SK-N-SH (cell line): ENCODE data around the gene LRRK2. TPM values are rescaled to one million over a fixed set of nuclear protein-coding genes. Genes with fewer than 3 reads are reported as not detected.

Experiments
- CTCF ChIA-PET: fragments of 300-600, 350-600 bp; formaldehyde crosslinking; extraction: SDS; loops from one replicate; lab custom pipeline; 2021; lab: Yijun Ruan, JAX
- POLR2A ChIA-PET: fragments of 350-600 bp; sonication (Branson Sonifier 250); formaldehyde crosslinking; extraction: SDS; loops from one replicate; lab custom pipeline; 2020; ENCODE audit warnings: antibody characterized with exemption, inconsistent platforms; lab: Yijun Ruan, JAX
- DNase-seq: peaks from one replicate; pipeline ENCODE4 v3.0.0; 2012
- H2AFZ ChIP-seq: fragments of 200-600 bp; sonication (generic); 2 replicates; pipeline ENCODE4 v1.8.1; 2016; ENCODE audit warnings: antibody characterized with exemption, mild to moderate bottlenecking, low read depth
- H3F3A ChIP-seq: fragments of 200-600 bp; sonication (generic); replicated peaks from 2 replicates; pipeline ENCODE3; 2016; ENCODE audit warnings: antibody characterized with exemption, mild to moderate bottlenecking; ENCODE audit not compliant: insufficient read depth
- H3K27ac ChIP-seq, 2 experiments: fragments of 200-500 bp in 1 of 2; fragments of 200-600 bp in 1 of 2; sonication (Bioruptor generic) in 1 of 2; sonication (generic), shearing (Covaris generic) in 1 of 2; 2 replicates each; pipeline versions ENCODE4 v1.5.1 to v1.6.1; 2014 to 2016; ENCODE audit warnings: low read depth in 2 of 2, inconsistent platforms in 1 of 2, low read length in 1 of 2, mild to moderate bottlenecking in 1 of 2, mixed read lengths in 1 of 2
- H3K27me3 ChIP-seq: fragments of 200-600 bp; sonication (generic), shearing (Covaris generic); 2 replicates; pipeline ENCODE4 v1.6.1; 2016; ENCODE audit warnings: mixed run types; ENCODE audit not compliant: insufficient read depth
- H3K36me3 ChIP-seq, 2 experiments: fragments of 200-500 bp in 1 of 2; fragments of 200-600 bp in 1 of 2; sonication (Bioruptor generic) in 1 of 2; sonication (generic) in 1 of 2; replicated peaks in 1 of 2; 2 replicates each; pipeline versions ENCODE3 to v1.5.1; 2014 to 2016; ENCODE audit warnings: low read length in 1 of 2, mild to moderate bottlenecking in 1 of 2; ENCODE audit not compliant: insufficient read depth in 2 of 2, control insufficient read depth in 1 of 2
- H3K4me1 ChIP-seq, 2 experiments: fragments of 200-500 bp in 1 of 2; fragments of 200-600 bp in 1 of 2; sonication (Bioruptor generic) in 1 of 2; sonication (generic), shearing (Covaris generic) in 1 of 2; 2 replicates each; pipeline versions ENCODE4 v1.5.1 to v1.6.1; 2014 to 2016; ENCODE audit warnings: low read depth in 1 of 2, low read length in 1 of 2, mixed run types in 1 of 2; ENCODE audit not compliant: insufficient read depth in 2 of 2, control insufficient read depth in 1 of 2
- H3K4me2 ChIP-seq: fragments of 200-600 bp; sonication (generic), shearing (Covaris generic); 2 replicates; pipeline ENCODE4 v1.6.1; 2017; ENCODE audit warnings: mixed run types
- H3K4me3 ChIP-seq, 2 experiments: fragments of 200-500 bp in 1 of 2; fragments of 200-600 bp in 1 of 2; sonication (Bioruptor generic) in 1 of 2; sonication (generic), shearing (Covaris generic) in 1 of 2; 2 replicates each; pipeline versions ENCODE4 v1.5.1 to v1.8.1; 2014 to 2016; ENCODE audit warnings: low read depth in 2 of 2, inconsistent platforms in 1 of 2, low read length in 1 of 2, mild to moderate bottlenecking in 1 of 2, mixed read lengths in 1 of 2, moderate library complexity in 1 of 2
- H3K79me2 ChIP-seq: fragments of 200-600 bp; sonication (generic); 2 replicates; pipeline ENCODE4 v1.8.1; 2017; ENCODE audit warnings: mild to moderate bottlenecking; ENCODE audit not compliant: insufficient read depth
- H3K9ac ChIP-seq: fragments of 200-600 bp; sonication (generic); 2 replicates; pipeline ENCODE4 v1.6.1; 2017; ENCODE audit warnings: mixed run types
- H3K9me2 ChIP-seq: fragments of 200-600 bp; sonication (generic); 2 replicates; pipeline ENCODE4 v1.6.1; 2017; ENCODE audit warnings: mixed run types
- H3K9me3 ChIP-seq: fragments of 200-600 bp; sonication (generic); 2 replicates; pipeline ENCODE4 v1.6.1; 2017; ENCODE audit warnings: mixed run types, mild to moderate bottlenecking, moderate library complexity
- H4K20me1 ChIP-seq: fragments of 200-600 bp; sonication (generic); 2 replicates; pipeline ENCODE4 v1.6.1; 2017; ENCODE audit warnings: mild to moderate bottlenecking, mixed run types; ENCODE audit not compliant: insufficient read depth
- ELF1 ChIP-seq: IDR thresholded peaks from 2 replicates; pipeline ENCODE4 v1.4.0; 2012
- FOXM1 ChIP-seq: IDR thresholded peaks from 2 replicates; pipeline ENCODE4 v1.4.0; 2012; ENCODE audit warnings: low read depth, mild to moderate bottlenecking
- IRF3 ChIP-seq: fragments of 150-350 bp; IDR thresholded peaks from 2 replicates; pipeline ENCODE4 v1.6.1; 2016; ENCODE audit warnings: mild to moderate bottlenecking, low read depth, low read length
- MXI1 ChIP-seq: IDR thresholded peaks from 2 replicates; pipeline ENCODE4 v1.6.1; 2012; ENCODE audit warnings: mild to moderate bottlenecking, low read depth, low read length, improper control_type of control experiment
- NRF1 ChIP-seq: IDR thresholded peaks from 2 replicates; pipeline ENCODE4 v1.6.1; 2012; ENCODE audit warnings: low read depth, mild to moderate bottlenecking, low read length
- POLR2AphosphoS5 ChIP-seq: IDR thresholded peaks from 2 replicates; pipeline ENCODE4 v1.6.1; 2012; ENCODE audit warnings: low read depth, low read length
- RAD21 ChIP-seq: IDR thresholded peaks from 2 replicates; pipeline ENCODE4 v1.6.1; 2012; ENCODE audit warnings: mild to moderate bottlenecking, low read length
- RCOR1 ChIP-seq: fragments of 150-350 bp; IDR thresholded peaks from 2 replicates; pipeline ENCODE4 v1.6.1; 2017; ENCODE audit warnings: antibody characterized with exemption, low read length
- SIN3A ChIP-seq: IDR thresholded peaks from 2 replicates; pipeline ENCODE4 v1.6.1; 2012; ENCODE audit warnings: low read depth, mild to moderate bottlenecking, low read length, moderate library complexity, borderline replicate concordance
- TCF12 ChIP-seq: IDR thresholded peaks from 2 replicates; pipeline ENCODE4 v1.4.0; 2012
- WGBS: methylation state at CpG from one replicate; pipeline ENCODE4 v1.1.6; 2017; ENCODE audit warnings: low lambda C conversion rate; 5-methylcytosine and 5-hydroxymethylcytosine counted together
- polyA plus RNA-seq, 3 experiments: library from polyadenylated mRNA; depleted of rRNA; stranded (reverse); fragments of >200 nt; gene quantifications; 2 replicates each; pipeline ENCODE4 v1.2.3, GENCODE V29; 2012
- TF ChIP-seq, protein P1 (sequence below): fragments of 200-600 bp; sonication (generic); IDR thresholded peaks from 2 replicates; pipeline ENCODE4 v1.6.1; 2017; ENCODE audit warnings: antibody characterized with exemption, mild to moderate bottlenecking, moderate library complexity
- TF ChIP-seq, protein P2 (sequence below): IDR thresholded peaks from 2 replicates; pipeline ENCODE4 v1.6.1; 2012; ENCODE audit warnings: mild to moderate bottlenecking, low read depth, low read length, moderate library complexity
- TF ChIP-seq, protein P3 (sequence below): IDR thresholded peaks from 2 replicates; pipeline ENCODE4 v1.4.0; 2012; ENCODE audit warnings: low read depth, borderline replicate concordance
- TF ChIP-seq, protein P4 (sequence below): IDR thresholded peaks from 2 replicates; pipeline ENCODE4 v1.4.0; 2012; ENCODE audit warnings: low read depth, borderline replicate concordance

The LRRK2 gene
- polyA plus RNA-seq, 1 of the 3 experiments (the other 2 are of a cell fraction) = 0.08 TPM

DNA sequence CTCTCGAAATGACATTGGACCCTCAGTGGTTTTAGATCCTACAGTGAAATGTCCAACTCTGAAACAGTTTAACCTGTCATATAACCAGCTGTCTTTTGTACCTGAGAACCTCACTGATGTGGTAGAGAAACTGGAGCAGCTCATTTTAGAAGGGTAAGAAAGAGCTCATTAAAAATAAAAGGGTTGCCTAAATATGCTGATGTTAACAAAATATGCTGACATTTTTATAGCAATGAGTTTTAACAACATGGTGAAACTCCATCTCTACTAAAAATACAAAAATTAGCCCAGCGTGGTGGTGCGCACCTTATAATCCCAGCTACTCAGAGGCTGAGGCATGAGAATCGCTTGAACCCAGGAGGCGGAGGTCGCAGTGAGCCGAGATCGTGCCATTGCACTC is 73.5 kb downstream of the LRRK2 start:
- no peak for DNase-seq
- no peaks in the 10 kb centered on the region for H3K79me2 ChIP-seq
- CTCF ChIA-PET = no interaction called here

DNA sequence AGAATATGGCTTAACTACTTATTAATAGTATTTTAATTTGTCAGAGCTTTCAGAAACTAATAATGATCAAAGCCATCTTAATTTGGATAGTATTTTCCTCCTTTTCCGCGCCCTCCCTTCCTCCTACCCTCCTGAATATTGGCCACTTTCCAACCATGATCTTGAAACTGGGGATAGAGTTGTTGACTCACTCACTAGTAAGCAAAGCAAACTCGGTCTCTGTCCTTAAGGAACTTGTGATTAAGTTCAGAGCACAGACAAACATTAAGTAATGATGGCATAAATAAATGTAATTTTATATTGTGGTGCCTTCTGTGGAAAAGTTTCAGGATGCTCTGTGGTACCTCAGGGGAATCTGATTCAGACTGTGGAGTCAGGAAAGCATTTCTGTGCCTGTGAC is 75.7 kb downstream of the LRRK2 start:
- Histone ChIP-seq H2AFZ (peak overlapping the region; percentile 16; the same call in 1 of the 2 replicates), H3K4me3 (no peak overlapping the region), H3K4me2 (no peak overlapping the region), H3K9me3 (no peaks in the 10 kb centered on the region), H3K9ac (no peak overlapping the region), H3K9me2 (no peaks in the 10 kb centered on the region), H3K79me2 (no peaks in the 10 kb centered on the region), H3K27ac (no peak overlapping the region), H3K4me1 (no peaks in the 10 kb centered on the region), H4K20me1 (no peaks in the 10 kb centered on the region), H3K36me3 (no peaks in the 10 kb centered on the region), H3K27me3 (no peaks in the 10 kb centered on the region), H3F3A (no peaks in the 10 kb centered on the region)
- WGBS = 48% methylated on average over 3 of the region's 3 CpGs
- ChIA-PET POLR2A (no interaction called here), CTCF (no interaction called here)
- DNase-seq = no peak
- no peak for TF ChIP-seq ELF1
- no peak for TF ChIP-seq POLR2AphosphoS5
- TF ChIP-seq NRF1 = no peak
- TF ChIP-seq SIN3A = no peak
- TF ChIP-seq TCF12 = no peak
- no peak for TF ChIP-seq RCOR1
- no peak for TF ChIP-seq RAD21
- TF ChIP-seq MXI1 = no peak
- TF ChIP-seq, protein P1, sequence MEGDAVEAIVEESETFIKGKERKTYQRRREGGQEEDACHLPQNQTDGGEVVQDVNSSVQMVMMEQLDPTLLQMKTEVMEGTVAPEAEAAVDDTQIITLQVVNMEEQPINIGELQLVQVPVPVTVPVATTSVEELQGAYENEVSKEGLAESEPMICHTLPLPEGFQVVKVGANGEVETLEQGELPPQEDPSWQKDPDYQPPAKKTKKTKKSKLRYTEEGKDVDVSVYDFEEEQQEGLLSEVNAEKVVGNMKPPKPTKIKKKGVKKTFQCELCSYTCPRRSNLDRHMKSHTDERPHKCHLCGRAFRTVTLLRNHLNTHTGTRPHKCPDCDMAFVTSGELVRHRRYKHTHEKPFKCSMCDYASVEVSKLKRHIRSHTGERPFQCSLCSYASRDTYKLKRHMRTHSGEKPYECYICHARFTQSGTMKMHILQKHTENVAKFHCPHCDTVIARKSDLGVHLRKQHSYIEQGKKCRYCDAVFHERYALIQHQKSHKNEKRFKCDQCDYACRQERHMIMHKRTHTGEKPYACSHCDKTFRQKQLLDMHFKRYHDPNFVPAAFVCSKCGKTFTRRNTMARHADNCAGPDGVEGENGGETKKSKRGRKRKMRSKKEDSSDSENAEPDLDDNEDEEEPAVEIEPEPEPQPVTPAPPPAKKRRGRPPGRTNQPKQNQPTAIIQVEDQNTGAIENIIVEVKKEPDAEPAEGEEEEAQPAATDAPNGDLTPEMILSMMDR = no peak
- TF ChIP-seq IRF3 = no peak
- TF ChIP-seq, protein P2, sequence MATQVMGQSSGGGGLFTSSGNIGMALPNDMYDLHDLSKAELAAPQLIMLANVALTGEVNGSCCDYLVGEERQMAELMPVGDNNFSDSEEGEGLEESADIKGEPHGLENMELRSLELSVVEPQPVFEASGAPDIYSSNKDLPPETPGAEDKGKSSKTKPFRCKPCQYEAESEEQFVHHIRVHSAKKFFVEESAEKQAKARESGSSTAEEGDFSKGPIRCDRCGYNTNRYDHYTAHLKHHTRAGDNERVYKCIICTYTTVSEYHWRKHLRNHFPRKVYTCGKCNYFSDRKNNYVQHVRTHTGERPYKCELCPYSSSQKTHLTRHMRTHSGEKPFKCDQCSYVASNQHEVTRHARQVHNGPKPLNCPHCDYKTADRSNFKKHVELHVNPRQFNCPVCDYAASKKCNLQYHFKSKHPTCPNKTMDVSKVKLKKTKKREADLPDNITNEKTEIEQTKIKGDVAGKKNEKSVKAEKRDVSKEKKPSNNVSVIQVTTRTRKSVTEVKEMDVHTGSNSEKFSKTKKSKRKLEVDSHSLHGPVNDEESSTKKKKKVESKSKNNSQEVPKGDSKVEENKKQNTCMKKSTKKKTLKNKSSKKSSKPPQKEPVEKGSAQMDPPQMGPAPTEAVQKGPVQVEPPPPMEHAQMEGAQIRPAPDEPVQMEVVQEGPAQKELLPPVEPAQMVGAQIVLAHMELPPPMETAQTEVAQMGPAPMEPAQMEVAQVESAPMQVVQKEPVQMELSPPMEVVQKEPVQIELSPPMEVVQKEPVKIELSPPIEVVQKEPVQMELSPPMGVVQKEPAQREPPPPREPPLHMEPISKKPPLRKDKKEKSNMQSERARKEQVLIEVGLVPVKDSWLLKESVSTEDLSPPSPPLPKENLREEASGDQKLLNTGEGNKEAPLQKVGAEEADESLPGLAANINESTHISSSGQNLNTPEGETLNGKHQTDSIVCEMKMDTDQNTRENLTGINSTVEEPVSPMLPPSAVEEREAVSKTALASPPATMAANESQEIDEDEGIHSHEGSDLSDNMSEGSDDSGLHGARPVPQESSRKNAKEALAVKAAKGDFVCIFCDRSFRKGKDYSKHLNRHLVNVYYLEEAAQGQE = no peak
- TF ChIP-seq FOXM1 = no peak

More for the DNA sequence above, 73.5 kb downstream of the LRRK2 start:
- Histone ChIP-seq H3K9me3 (no peaks in the 10 kb centered on the region), H3K36me3 (no peaks in the 10 kb centered on the region), H3K4me3 (no peak overlapping the region), H2AFZ (no peak overlapping the region), H3K9me2 (no peaks in the 10 kb centered on the region), H3K9ac (no peak overlapping the region), H3F3A (no peaks in the 10 kb centered on the region), H4K20me1 (no peaks in the 10 kb centered on the region), H3K4me2 (no peak overlapping the region), H3K27ac (no peak overlapping the region), H3K4me1 (no peaks in the 10 kb centered on the region), H3K27me3 (no peaks in the 10 kb centered on the region)
- POLR2A ChIA-PET = no interaction called here
- TF ChIP-seq, protein P3, sequence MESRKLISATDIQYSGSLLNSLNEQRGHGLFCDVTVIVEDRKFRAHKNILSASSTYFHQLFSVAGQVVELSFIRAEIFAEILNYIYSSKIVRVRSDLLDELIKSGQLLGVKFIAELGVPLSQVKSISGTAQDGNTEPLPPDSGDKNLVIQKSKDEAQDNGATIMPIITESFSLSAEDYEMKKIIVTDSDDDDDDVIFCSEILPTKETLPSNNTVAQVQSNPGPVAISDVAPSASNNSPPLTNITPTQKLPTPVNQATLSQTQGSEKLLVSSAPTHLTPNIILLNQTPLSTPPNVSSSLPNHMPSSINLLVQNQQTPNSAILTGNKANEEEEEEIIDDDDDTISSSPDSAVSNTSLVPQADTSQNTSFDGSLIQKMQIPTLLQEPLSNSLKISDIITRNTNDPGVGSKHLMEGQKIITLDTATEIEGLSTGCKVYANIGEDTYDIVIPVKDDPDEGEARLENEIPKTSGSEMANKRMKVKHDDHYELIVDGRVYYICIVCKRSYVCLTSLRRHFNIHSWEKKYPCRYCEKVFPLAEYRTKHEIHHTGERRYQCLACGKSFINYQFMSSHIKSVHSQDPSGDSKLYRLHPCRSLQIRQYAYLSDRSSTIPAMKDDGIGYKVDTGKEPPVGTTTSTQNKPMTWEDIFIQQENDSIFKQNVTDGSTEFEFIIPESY = no peak
- TF ChIP-seq, protein P4, sequence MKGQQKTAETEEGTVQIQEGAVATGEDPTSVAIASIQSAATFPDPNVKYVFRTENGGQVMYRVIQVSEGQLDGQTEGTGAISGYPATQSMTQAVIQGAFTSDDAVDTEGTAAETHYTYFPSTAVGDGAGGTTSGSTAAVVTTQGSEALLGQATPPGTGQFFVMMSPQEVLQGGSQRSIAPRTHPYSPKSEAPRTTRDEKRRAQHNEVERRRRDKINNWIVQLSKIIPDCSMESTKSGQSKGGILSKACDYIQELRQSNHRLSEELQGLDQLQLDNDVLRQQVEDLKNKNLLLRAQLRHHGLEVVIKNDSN = no peak
- no peak for TF ChIP-seq IRF3
- WGBS = 77% methylated on average over 8 of the region's 8 CpGs
